Breast epithelium (tissue), 3 donors: Measurements from ENCODE around the gene GATAD2B.

Experiments used
- CTCF ChIP-seq, 3 donors: fragments of 450-650 bp; IDR thresholded peaks; one replicate each; pipeline ENCODE4 v1.5.1; 2016 to 2017; ENCODE audit warnings: antibody characterized with exemption in 3 of 3, mild to moderate bottlenecking in 3 of 3, moderate library complexity in 3 of 3
- POLR2A ChIP-seq: fragments of 450-650 bp; IDR thresholded peaks from one replicate; pipeline ENCODE4 v1.6.1; 2016; ENCODE audit warnings: antibody characterized with exemption, mild to moderate bottlenecking, moderate library complexity
- POLR2AphosphoS5 ChIP-seq, 3 donors: sonication (generic); formaldehyde crosslinking; IDR thresholded peaks; one replicate each; pipeline ENCODE4 v1.6.1; 2017; ENCODE audit warnings: antibody characterized with exemption in 3 of 3

- TF ChIP-seq POLR2A (no peak), POLR2AphosphoS5 (IDR thresholded peaks at IDR 0.05) (no peak), CTCF (IDR thresholded peaks at IDR 0.05) (no peak)
Observed at GRCh38 chr1:153795934-153796785, 126.6 kb downstream of the GATAD2B start.
